HG03442 (cell line): ENCODE results near the gene VEZF1.
"Not testable (repeated sequence)": the region's sequence is repeated elsewhere in the genome, so short reads cannot be mapped to it uniquely, and the experiment has no call there.

Experiments
- ATAC-seq: cut with Tn5 transposase; IDR thresholded peaks from one replicate; pipeline ENCODE4 v1.9.1; 2021; ENCODE audit warnings: mild to moderate bottlenecking, moderate library complexity; ENCODE audit not compliant: unreplicated experiment

The VEZF1 gene

DNA sequence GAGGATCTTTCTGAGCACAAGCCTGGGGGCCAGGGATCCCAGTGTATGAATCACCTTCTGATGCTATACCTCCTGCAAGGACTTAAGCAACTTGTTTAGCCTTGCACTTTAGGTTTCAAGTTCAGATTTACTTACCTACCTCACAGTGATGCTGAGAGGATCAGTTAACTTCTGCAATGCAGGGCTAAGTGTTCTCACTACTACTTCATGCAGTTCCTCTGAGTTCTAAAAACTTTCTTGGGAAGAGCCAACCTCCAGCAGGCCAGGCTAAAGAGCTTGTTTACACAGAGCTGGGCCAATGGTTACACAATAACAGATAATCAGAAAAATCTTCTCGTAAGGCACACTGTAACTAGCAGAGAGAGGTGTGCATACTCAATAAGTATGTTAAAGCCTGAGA is 13.0 kb downstream of the VEZF1 start:
- no peak for ATAC-seq

- not testable (repeated sequence) for ATAC-seq
These were observed 13.8 kb downstream of the VEZF1 start for GRCh38 chr17:57974053-57974824.

DNA sequence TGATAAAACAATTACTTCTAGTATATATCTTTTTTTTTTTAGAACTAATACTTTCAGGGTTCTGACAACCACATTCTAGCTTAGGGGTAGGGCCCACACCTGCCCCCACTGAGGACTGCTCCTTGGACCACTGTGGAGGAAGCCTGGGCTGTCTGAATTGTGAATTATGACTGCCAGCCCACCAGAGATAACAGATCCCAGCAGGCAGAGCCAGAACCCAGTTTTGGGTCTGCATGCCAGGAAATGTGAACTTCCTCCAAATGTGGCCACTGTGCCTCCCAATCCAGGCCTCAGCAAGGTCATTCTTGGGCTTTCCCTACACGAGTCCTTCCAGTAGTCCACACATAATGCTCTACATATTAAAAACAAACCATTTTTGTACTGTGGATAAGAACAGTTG is 15.9 kb downstream of the VEZF1 start:
- ATAC-seq = no peak

DNA sequence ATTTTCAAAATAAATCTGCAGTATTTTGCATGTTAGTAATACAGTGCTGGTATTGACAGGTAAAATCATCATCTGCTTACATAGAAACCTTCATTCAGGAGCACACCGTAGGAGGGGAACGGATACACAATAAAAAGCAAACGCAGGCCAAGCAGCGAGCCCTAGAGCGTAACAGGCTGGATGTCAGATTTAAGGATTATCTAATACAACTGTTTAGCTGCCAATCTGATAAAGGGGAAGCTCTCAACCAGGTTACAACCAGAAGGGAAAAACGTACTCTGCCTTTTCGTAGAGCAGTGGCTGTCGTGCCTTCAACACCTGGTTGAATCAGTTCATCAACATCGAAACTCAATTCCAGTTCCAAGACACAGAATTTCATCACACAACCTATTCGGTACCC is 16.5 kb downstream of the VEZF1 start:
- ATAC-seq = no peak

- ATAC-seq = no peak
These were observed 17.3 kb downstream of the VEZF1 start for GRCh38 chr17:57970710-57971109.

GRCh38 chr17:57968456-57968855 is 19.6 kb downstream of the VEZF1 start:
- ATAC-seq = no peak

- no peak for ATAC-seq
These were observed 21.2 kb downstream of the VEZF1 start for GRCh38 chr17:57966875-57967274.

- ATAC-seq = no peak
These were observed 21.8 kb downstream of the VEZF1 start for GRCh38 chr17:57966246-57966645.

GRCh38 chr17:57965521-57966160 is 22.4 kb downstream of the VEZF1 start:
- ATAC-seq = no peak

DNA sequence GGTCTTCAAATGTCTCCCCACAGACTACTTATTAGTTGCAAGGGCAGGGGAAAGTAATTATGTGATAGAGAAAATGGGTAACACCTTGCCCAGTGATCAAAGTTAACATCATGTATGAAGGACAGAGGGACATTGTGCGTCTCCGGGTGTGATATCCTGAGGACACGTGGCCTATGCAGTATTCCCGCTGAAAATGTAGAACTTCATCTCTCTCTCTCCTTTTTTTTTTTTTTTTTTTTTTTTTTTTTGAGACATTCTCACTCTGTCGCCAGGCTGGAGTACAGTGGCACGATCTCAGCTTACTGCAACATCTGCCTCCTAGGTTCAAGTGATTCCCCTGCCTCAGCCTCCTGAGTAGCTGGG is 24.9 kb downstream of the VEZF1 start:
- ATAC-seq = no peak

GRCh38 chr17:57962279-57963148 is 25.5 kb downstream of the VEZF1 start:
- ATAC-seq = no peak

DNA sequence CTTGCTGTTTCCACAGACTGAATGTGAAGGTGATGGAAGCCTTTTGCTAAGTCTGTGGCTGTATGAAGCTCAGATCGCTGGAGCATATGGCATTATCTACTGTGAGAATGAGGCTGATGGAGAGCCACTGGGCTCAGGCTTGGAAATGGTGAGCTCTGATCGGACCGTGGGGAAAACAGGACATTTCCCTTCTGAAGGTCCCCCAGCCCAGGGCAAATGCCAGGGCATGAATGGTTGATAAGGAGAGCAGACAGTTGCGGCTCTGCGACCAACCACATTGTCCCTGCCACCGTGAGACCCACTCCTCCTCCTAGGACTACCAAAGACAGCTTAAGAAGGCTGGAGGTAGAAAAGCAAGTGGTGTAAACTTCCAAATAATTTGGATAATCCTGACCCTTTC is 28.1 kb downstream of the VEZF1 start:
- ATAC-seq = no peak

DNA sequence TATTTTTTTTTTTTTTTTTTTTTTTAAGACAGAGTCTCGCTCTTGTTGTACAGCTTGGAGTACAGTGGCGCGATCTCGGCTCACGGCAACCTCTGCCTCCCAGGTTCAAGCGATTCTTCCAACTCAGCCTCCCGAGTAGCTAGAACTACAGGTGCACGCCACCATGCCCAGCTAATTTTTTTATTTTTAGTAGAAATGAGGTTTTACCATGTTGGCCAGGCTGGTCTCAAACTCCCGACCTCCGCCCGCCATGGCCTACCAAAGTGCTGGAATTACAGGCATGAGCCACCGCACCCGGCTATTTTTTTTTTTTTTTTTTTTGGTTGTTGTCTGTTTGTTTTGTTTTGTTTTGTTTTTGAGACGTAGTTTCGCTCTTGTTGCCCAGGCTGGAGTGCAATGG is 29.7 kb downstream of the VEZF1 start:
- not testable (repeated sequence) for ATAC-seq

DNA sequence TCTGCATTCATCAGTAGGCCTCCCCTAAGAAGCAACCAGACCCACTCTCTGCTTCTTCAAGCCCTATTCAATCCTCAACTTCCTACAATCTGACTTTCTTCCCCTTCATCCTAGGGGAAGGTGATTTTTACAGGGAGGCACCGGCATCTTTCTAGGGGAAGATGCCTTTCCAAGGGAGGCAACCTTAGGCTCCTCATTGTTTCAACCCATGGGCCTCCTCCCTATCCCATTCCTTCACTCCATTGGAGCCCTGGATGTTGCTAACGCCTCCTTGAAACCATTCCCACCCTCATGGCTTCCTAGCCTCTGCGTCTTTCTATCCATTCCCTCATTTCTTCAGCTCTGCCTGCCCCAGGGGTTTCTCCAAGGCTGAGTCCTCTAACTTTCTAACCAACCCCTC is 30.2 kb downstream of the VEZF1 start:
- ATAC-seq = no peak

GRCh38 chr17:57957120-57957850 is 30.8 kb downstream of the VEZF1 start:
- ATAC-seq = no peak

GRCh38 chr17:57956291-57957119 is 31.5 kb downstream of the VEZF1 start:
- no peak for ATAC-seq

DNA sequence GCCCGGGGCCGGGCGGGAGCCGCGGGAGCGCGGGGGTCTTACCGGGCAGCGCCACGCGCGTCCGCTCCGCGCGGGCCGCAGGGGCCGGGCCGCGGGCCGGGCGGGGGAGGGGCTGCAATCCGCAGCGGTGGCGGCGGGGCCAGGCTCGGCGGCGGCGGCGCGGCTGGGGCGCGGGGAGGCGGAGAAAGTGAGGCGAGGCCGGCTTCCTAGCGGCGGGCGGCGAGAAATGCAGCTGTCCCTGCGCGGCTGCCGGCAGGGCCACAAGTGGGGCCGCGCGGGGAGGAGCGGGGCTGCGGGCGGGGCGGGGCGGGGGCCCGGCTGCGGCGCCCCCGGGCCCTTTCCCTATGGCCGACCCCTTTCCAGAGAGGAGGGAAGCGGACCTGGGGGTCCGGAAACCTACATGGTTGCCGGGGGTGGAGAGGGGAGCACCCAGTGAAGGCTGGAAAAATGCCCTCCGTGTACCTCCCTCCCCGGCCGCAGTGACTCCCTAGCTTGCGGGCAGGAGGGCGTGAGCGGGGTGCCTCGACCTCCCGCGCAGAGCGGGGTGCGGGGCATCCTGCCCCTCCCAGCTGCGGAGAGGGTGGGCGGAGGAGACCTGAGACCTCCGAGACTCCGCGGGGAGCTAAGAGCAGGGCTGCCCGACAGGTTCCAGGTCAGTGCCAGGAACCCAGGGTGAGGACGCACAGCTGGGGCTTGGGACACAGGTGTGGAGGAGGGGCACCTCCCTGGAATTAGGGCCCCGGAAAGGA is 32.7 kb downstream of the VEZF1 start, which contains the start of gene CUEDC1:
TSS of gene CUEDC1 (minus strand) at position 230 of the 749 bp plus-strand sequence. CDS start 69,848 bp downstream, outside the sequence.
- ATAC-seq = peak; percentile 51

DNA sequence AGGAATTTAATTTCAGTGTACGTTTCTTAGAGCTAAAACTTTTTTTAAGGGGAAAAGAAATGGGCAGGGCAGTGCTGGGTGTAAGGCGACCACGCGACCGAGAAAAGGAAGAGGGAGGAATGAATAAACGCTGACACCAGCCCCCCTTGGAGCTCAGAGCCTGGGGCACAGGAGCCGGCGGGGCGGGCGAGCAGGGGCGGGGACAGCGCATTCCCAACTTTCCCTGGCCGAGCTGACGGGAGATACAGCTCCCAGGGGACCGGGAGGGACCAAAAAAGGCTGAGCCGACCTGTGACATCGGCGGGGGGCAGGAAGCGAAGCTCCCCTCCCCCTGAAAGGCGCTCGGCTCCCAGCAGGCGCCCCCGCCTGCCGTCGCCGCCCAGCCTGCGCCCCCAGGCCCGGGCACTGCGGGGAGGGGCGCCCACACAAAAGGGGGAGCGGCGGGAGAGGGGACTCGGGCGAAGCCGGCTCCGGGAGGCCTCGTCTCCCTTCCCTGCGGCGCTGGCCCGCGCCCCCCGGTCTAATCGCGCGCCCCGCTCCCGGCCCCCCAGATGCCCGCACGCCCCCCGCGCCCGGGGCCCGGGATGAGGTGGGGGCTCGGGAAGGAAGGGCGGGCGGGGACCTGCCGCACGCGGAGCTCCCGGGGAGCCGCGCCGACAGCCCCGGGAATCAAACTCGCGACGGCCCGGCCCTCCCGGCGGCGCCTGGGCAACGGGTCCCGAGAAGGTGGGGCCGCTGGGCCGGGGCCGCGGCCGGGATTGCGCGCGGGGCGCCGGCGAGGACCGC is 33.5 kb downstream of the VEZF1 start:
- ATAC-seq = no peak
